SK-N-MC (cell line): ENCODE measurements around the gene KLF13.

Experiments
- EZH2 ChIP-seq: fragments of 200-600 bp; sonication (generic); IDR thresholded peaks from one replicate; pipeline ENCODE4 v1.6.1; 2017; ENCODE audit warnings: antibody characterized with exemption
- FOXP2 ChIP-seq: optimal IDR thresholded peaks from 2 replicates; pipeline ENCODE3; 2011; ENCODE audit warnings: mild to moderate bottlenecking, moderate library complexity; ENCODE audit not compliant: insufficient read depth; ENCODE audit errors: extremely low read length, control extremely low read depth
- POLR2AphosphoS5 ChIP-seq: IDR thresholded peaks from 2 replicates; pipeline ENCODE4 v1.6.1; 2012; ENCODE audit warnings: mild to moderate bottlenecking, low read depth, low read length, borderline replicate concordance

DNA sequence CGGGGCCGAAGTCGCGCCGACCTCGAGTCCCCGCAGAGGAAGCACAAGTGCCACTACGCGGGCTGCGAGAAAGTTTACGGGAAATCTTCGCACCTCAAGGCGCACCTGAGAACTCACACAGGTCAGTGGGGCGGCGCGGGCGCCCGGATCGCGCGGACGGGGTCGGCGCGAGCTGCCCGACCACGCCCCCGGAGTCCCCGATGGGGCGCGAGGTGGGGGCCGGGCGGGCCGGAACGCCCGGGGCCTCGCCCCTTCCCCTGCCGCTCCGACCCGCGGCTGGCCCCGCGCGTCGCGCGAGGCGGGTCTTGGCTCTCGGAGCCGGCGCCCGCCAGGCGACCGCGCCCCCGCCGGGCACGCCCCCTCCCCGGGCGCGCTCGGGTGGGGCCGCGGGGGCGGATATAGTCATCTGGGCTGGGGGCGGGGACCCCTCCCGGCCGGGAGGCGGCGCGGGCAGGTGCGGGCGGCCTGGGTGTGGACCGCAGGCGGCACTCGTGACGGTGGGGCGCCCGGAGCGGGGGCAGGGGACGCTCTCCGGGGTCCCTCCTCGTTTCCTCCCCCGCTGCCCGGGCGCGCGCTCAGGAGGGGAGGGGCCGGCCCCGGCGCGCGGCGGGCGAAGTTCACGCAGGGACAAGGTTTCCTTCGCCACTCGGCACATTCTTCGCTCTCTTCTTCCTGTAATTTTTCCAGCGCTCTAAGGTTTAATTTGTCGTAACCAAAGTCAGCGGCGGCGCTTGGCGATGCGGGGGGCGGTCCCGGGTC, 1.2 kb downstream of the KLF13 start:
- TF ChIP-seq EZH2 (no peak), POLR2AphosphoS5 (no peak), FOXP2 (no peak)
